ENCODE data around the gene ABHD2.

The ABHD2 gene

DNA sequence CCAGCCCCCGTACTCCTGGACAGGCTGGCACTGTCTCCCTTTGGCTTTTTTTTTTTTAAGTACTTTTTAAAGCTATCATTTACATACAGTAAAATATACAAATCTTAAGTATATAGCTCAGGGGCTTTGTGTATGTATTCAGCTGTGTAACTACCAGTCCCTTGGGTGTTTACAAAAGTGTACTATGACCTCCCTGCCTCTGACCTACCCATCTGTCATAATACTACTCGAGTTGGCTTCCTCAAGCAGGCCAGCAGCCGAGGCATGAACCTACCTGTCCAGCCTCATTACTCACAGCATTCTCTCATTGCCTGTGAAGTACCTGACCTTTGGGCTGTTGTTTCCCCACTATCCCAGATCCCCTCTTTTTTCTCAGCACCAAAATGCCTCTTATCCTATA lies 33.2 kb downstream of the ABHD2 start:
- ChIA-PET CTCF (interaction anchor here (0.6 kb wide), 2 partner anchors 8 to 13 kb away, joined by 3 to 4 read pairs; no protein-coding TSS in a partner anchor), POLR2A (no interaction called here)
- no peak for DNase-seq (ENCODE audit: extremely low spot score)
- TF ChIP-seq FOXM1 (IDR thresholded peaks at IDR 0.05; ENCODE audit: borderline replicate concordance) = no peak
- no peak for TF ChIP-seq FOXK2 (IDR thresholded peaks at IDR 0.05)
- TF ChIP-seq FOXA1 (IDR thresholded peaks at IDR 0.05) = no peak
- TF ChIP-seq TARDBP (IDR thresholded peaks at IDR 0.05) = no peak

- TF ChIP-seq FOXK2 (IDR thresholded peaks at IDR 0.05) (no peak), ZNF384 (IDR thresholded peaks at IDR 0.05) (no peak)
- DNase-seq (ENCODE audit: extremely low spot score) = no peak
- CTCF ChIA-PET = interaction anchor here (1.0 kb wide), 1 partner anchor 10 kb away, joined by 3 read pairs; no protein-coding TSS in a partner anchor
- POLR2A ChIA-PET = no interaction called here
Measured at GRCh38 chr15:89122505-89123180, 34.4 kb downstream of the ABHD2 start.

- POLR2A ChIA-PET = no interaction called here
- CTCF ChIA-PET = interaction anchor here (1.0 to 1.6 kb wide), 3 partner anchors 9 to 35 kb away, joined by 3 to 4 read pairs (median 3); partner anchors contain the start of gene ABHD2
- DNase-seq (ENCODE audit: extremely low spot score) = no peak
- TF ChIP-seq TARDBP (IDR thresholded peaks at IDR 0.05) = no peak
- no peak for TF ChIP-seq LEF1 (IDR thresholded peaks at IDR 0.05; ENCODE audit: borderline replicate concordance)
- no peak for TF ChIP-seq NFRKB (IDR thresholded peaks at IDR 0.05)
- no peak for TF ChIP-seq FOXK2 (IDR thresholded peaks at IDR 0.05)
- TF ChIP-seq, protein P1, sequence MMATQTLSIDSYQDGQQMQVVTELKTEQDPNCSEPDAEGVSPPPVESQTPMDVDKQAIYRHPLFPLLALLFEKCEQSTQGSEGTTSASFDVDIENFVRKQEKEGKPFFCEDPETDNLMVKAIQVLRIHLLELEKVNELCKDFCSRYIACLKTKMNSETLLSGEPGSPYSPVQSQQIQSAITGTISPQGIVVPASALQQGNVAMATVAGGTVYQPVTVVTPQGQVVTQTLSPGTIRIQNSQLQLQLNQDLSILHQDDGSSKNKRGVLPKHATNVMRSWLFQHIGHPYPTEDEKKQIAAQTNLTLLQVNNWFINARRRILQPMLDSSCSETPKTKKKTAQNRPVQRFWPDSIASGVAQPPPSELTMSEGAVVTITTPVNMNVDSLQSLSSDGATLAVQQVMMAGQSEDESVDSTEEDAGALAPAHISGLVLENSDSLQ (IDR thresholded peaks at IDR 0.05) = no peak
- TF ChIP-seq SP1 (IDR thresholded peaks at IDR 0.05) = no peak
Measured at GRCh38 chr15:89123181-89123525, 34.9 kb downstream of the ABHD2 start.

GRCh38 chr15:89125088-89125826 lies 37.0 kb downstream of the ABHD2 start:
- ChIA-PET CTCF (no interaction called here), POLR2A (no interaction called here)
- no peak for TF ChIP-seq TARDBP (IDR thresholded peaks at IDR 0.05)
- no peak for TF ChIP-seq LEF1 (IDR thresholded peaks at IDR 0.05; ENCODE audit: borderline replicate concordance)
- no peak for DNase-seq (ENCODE audit: extremely low spot score)

DNA sequence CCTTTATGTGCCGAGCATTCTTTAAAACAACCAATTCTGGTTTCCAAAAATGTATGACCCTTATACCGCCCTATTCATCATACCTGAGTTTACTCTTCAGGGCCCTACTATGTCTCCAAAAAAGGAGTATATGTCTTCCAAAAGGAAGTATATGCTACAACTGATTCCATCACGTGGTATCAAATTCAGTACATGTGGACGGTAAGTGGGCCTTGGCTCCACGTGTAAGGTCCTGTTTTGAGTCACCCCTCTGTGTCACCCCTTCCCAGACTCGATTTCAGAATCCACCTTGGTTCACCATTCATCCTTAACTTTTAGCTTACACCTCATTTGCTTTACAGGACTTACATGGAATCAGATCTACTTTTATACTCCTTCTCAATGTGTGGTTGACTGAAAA lies 37.8 kb downstream of the ABHD2 start:
- POLR2A ChIA-PET = no interaction called here
- CTCF ChIA-PET = interaction anchor here (1.1 kb wide), 1 partner anchor 52 kb away, joined by 4 read pairs; no protein-coding TSS in a partner anchor
- TF ChIP-seq ARNT (IDR thresholded peaks at IDR 0.05) (no peak), FOXM1 (IDR thresholded peaks at IDR 0.05; ENCODE audit: borderline replicate concordance) (no peak), NFRKB (IDR thresholded peaks at IDR 0.05) (no peak), ELF4 (IDR thresholded peaks at IDR 0.05) (no peak), TARDBP (IDR thresholded peaks at IDR 0.05) (no peak), FOXA1 (IDR thresholded peaks at IDR 0.05) (no peak), BHLHE40 (IDR thresholded peaks at IDR 0.05; ENCODE audit: borderline replicate concordance) (no peak), LEF1 (IDR thresholded peaks at IDR 0.05; ENCODE audit: borderline replicate concordance) (no peak), CTBP1 (IDR thresholded peaks at IDR 0.05; ENCODE audit: borderline replicate concordance) (no peak), FOXK2 (IDR thresholded peaks at IDR 0.05) (no peak), ZNF384 (IDR thresholded peaks at IDR 0.05) (no peak), SP1 (IDR thresholded peaks at IDR 0.05) (no peak), L3MBTL2 (conservative IDR thresholded peaks at IDR 0.05) (no peak)
- TF ChIP-seq, protein P1 (IDR thresholded peaks at IDR 0.05) = no peak
- DNase-seq (ENCODE audit: extremely low spot score) = no peak

DNA sequence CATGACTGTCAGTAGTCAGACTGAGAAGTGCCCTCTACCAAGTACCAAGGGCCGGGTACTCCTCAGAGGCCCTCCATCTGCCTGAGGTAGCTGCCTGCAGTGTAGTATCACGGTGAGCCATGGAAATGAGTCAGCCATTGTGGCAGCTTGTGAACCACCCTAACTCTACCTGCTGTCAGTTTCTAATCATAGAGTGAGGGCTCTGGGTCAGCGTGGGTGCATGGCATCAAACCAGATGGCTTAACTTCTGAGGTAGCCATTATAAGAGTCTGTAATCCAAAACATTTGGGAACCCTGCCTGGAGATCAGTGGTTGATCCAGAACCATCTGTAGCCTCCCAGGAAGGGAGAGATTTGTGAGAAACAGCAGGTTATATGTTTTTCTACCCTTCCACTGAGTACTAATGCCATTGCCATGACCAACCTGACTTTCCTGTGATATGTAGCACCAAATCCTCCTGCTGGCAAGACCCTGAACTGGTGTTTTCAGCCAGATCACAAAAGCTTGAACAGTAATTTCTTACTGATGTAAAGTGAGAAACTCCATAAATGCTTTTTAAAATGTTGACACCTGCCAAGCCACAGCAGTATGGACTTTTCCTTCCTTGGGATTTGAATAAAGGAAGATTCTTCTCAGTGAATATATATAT lies 38.9 kb downstream of the ABHD2 start:
- no peak for DNase-seq (ENCODE audit: extremely low spot score)
- TF ChIP-seq FOXM1 (IDR thresholded peaks at IDR 0.05; ENCODE audit: borderline replicate concordance) = no peak
- no peak for TF ChIP-seq TARDBP (IDR thresholded peaks at IDR 0.05)
- ChIA-PET CTCF (interaction anchor here (1.1 to 3.3 kb wide), 3 partner anchors 50 to 70 kb away, joined by 4 to 27 read pairs (median 6); no protein-coding TSS in a partner anchor), POLR2A (interaction anchor here (1.1 kb wide), 1 partner anchor 12 kb away, joined by 3 read pairs; no protein-coding TSS in a partner anchor)

DNA sequence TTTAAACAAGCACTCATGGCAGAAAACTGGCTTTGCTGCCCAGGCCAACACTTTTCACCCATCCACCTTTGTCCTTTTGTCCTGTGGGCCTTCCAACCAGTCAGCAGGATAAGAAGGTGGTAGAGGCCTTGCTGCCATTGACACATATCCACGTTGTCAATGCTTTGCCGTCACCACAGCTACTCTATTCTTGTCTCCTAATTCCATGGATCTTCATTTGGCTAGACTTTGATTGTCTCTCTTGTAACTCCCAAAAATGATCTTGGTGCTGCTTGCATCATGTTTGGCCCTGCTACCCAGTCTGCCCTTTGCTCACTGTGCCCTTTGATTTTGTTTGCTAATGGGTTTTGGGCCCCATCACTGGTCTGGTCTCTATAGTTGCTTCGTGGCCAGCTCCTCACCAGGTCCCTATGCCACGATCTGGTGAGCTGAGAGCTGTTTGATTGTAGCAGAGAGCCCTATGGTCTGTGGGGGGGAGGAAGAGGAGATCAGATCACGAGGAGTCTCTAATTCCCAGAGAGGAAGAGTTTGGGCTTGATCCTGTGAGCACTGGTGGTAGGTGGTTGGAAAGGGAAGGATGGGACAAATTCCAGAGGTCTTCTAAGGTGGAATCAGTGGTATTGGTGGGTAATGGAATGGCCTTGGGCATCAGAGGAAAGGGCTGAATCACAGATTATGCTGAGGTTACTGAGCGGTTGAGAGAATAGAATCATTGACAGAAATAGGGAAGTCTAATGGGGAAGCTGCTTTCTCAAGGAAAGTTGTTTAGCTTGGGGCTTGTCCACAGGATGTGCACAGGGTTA lies 40.3 kb downstream of the ABHD2 start:
- ChIA-PET POLR2A (interaction anchor here (1.1 kb wide), 1 partner anchor 10 kb away, joined by 3 read pairs; no protein-coding TSS in a partner anchor), CTCF (interaction anchor here (0.7 to 3.3 kb wide), 13 partner anchors 10 to 314 kb away, joined by 3 to 27 read pairs (median 4); no protein-coding TSS in a partner anchor)
- TF ChIP-seq NFRKB (IDR thresholded peaks at IDR 0.05) (no peak), FOXK2 (IDR thresholded peaks at IDR 0.05) (no peak), SUZ12 (IDR thresholded peaks at IDR 0.05) (no peak), FOXM1 (IDR thresholded peaks at IDR 0.05; ENCODE audit: borderline replicate concordance) (no peak), TARDBP (IDR thresholded peaks at IDR 0.05) (no peak), CTBP1 (IDR thresholded peaks at IDR 0.05; ENCODE audit: borderline replicate concordance) (no peak), ELF4 (IDR thresholded peaks at IDR 0.05) (no peak), HDGF (IDR thresholded peaks at IDR 0.05; ENCODE audit: borderline replicate concordance) (no peak), ZNF384 (IDR thresholded peaks at IDR 0.05) (no peak), L3MBTL2 (conservative IDR thresholded peaks at IDR 0.05) (no peak), SP1 (IDR thresholded peaks at IDR 0.05) (no peak), LEF1 (IDR thresholded peaks at IDR 0.05; ENCODE audit: borderline replicate concordance) (no peak), BHLHE40 (IDR thresholded peaks at IDR 0.05; ENCODE audit: borderline replicate concordance) (no peak), ARNT (IDR thresholded peaks at IDR 0.05) (no peak), FOXA1 (IDR thresholded peaks at IDR 0.05) (no peak)
- TF ChIP-seq, protein P1 (IDR thresholded peaks at IDR 0.05) = no peak
- DNase-seq (ENCODE audit: extremely low spot score) = no peak
